ENCODE measurements around the gene SNX32.

Gene SNX32

GRCh38 chr11:65863889-65864705 is 30.3 kb downstream of the SNX32 start:
- TF ChIP-seq CTCF (IDR thresholded peaks at IDR 0.05; ENCODE audit: poor library complexity, severe bottlenecking), result no peak
- peaks cover 69% of the 10 kb centered on the region for H3K36me3 ChIP-seq (ENCODE audit: low read depth)
- no peak overlapping the region for H3K4me3 ChIP-seq (ENCODE audit: severe bottlenecking)
- no peaks in the 10 kb centered on the region for H3K9me3 ChIP-seq (ENCODE audit: severe bottlenecking)
- no peaks in the 10 kb centered on the region for H3K27me3 ChIP-seq (ENCODE audit: insufficient read depth, poor library complexity, severe bottlenecking)
- no peaks in the 10 kb centered on the region for H3K4me1 ChIP-seq (ENCODE audit: insufficient read depth, poor library complexity, severe bottlenecking)
- DNase-seq (ENCODE audit: low spot score), result peak; percentile 47
- H3K27ac ChIP-seq (ENCODE audit: poor library complexity, severe bottlenecking), result no peak overlapping the region
- no peak for ATAC-seq (ENCODE audit: low read depth)

GRCh38 chr11:65864706-65865471 is 31.1 kb downstream of the SNX32 start:
- H3K9me3 ChIP-seq (ENCODE audit: severe bottlenecking), result no peaks in the 10 kb centered on the region
- TF ChIP-seq CTCF (IDR thresholded peaks at IDR 0.05; ENCODE audit: poor library complexity, severe bottlenecking), result no peak
- no peaks in the 10 kb centered on the region for H3K4me1 ChIP-seq (ENCODE audit: insufficient read depth, poor library complexity, severe bottlenecking)
- no peak overlapping the region for H3K4me3 ChIP-seq (ENCODE audit: severe bottlenecking)
- H3K27me3 ChIP-seq (ENCODE audit: insufficient read depth, poor library complexity, severe bottlenecking), result no peaks in the 10 kb centered on the region
- H3K36me3 ChIP-seq (ENCODE audit: low read depth), result peaks cover 69% of the 10 kb centered on the region
- H3K27ac ChIP-seq (ENCODE audit: poor library complexity, severe bottlenecking), result no peak overlapping the region
- ATAC-seq (ENCODE audit: low read depth) (no peak), DNase-seq (ENCODE audit: low spot score) (no peak)

DNA sequence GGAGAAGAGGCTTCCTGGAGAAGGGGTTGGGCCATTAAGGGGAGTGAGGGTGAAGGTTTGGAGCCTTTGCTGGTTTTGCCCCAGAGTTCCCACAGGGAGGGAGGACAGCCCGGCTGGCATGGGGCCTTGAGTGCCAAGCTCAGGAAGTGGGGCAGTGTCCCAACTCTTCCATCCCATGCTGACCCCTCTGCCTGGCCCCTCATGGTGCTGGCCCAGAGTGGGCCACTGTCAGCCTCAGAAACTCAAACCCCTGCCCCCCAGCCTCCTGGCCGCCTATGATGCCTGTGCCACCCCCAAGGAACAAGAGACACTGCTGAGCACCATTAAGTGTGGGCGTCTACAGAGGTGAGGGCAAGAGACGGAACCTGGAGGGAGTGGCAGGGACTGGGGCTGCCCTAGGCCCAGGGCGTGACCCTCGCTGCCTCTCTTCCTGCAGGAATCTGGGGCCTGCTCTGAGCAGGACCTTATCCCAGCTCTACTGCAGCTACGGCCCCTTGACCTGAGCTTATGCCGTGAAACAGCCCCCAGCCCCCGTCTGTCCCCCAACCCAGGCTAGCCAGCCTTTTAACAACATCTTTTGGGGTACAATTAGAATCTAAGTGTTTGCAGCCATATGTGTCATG is 31.9 kb downstream of the SNX32 start:
- Histone ChIP-seq H3K27me3 (ENCODE audit: insufficient read depth, poor library complexity, severe bottlenecking) (no peaks in the 10 kb centered on the region), H3K4me3 (ENCODE audit: severe bottlenecking) (no peak overlapping the region), H3K9me3 (ENCODE audit: severe bottlenecking) (no peaks in the 10 kb centered on the region), H3K4me1 (ENCODE audit: insufficient read depth, poor library complexity, severe bottlenecking) (no peaks in the 10 kb centered on the region), H3K27ac (ENCODE audit: poor library complexity, severe bottlenecking) (no peak overlapping the region), H3K36me3 (ENCODE audit: low read depth) (peaks cover 69% of the 10 kb centered on the region)
- ATAC-seq (ENCODE audit: low read depth) (no peak), DNase-seq (ENCODE audit: low spot score) (no peak)
- no peak for TF ChIP-seq CTCF (IDR thresholded peaks at IDR 0.05; ENCODE audit: poor library complexity, severe bottlenecking)

- no peak for ATAC-seq (ENCODE audit: low read depth)
- DNase-seq (ENCODE audit: low spot score), result no peak
- no peak overlapping the region for H3K27ac ChIP-seq (ENCODE audit: poor library complexity, severe bottlenecking)
Observed at GRCh38 chr11:65866509-65867283, 32.9 kb downstream of the SNX32 start.

More at GRCh38 chr11:65866509-65867283, 32.9 kb downstream of the SNX32 start:
- H3K9me3 ChIP-seq (ENCODE audit: severe bottlenecking), result no peaks in the 10 kb centered on the region
- no peak overlapping the region for H3K4me3 ChIP-seq (ENCODE audit: severe bottlenecking)
- no peak for TF ChIP-seq CTCF (IDR thresholded peaks at IDR 0.05; ENCODE audit: poor library complexity, severe bottlenecking)
- H3K4me1 ChIP-seq (ENCODE audit: insufficient read depth, poor library complexity, severe bottlenecking), result no peaks in the 10 kb centered on the region
- H3K27me3 ChIP-seq (ENCODE audit: insufficient read depth, poor library complexity, severe bottlenecking), result no peaks in the 10 kb centered on the region
- H3K36me3 ChIP-seq (ENCODE audit: low read depth), result peaks cover 64% of the 10 kb centered on the region
